Astrocyte (in vitro differentiated cells and primary cell): Measurements from ENCODE around the gene SUPT3H.

Experiments used
- EZH2 ChIP-seq: IDR thresholded peaks from 2 replicates; pipeline ENCODE4 v1.6.1; 2012; ENCODE audit warnings: mild to moderate bottlenecking, low read length, inconsistent platforms; ENCODE audit not compliant: insufficient read depth
- TF ChIP-seq, protein P1 (sequence below): IDR thresholded peaks from 2 replicates; pipeline ENCODE4 v1.5.1; 2011; ENCODE audit warnings: low read depth, mild to moderate bottlenecking, inconsistent platforms, low read length, moderate library complexity; ENCODE audit not compliant: insufficient read depth

DNA sequence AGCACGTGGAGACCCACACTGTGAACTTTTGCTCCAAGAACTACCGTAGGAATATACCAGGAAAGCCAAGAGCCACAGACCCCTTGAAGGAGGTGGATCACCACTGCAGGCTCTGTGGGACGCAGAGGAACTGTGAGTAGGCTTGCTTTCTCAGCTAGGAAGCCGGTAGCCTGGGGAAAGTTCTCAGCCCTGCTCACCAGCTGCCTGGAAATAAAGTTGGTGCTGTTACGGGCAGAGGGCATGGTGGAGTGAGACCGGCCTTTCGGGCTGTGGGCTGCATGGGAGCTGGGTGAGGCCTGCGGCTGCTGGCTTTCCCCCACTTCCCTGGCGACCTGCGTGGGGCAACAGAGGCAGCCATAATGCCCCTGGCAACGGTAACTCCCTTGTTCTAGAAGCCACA is 422.6 kb downstream of the SUPT3H start:
- TF ChIP-seq, protein P1, sequence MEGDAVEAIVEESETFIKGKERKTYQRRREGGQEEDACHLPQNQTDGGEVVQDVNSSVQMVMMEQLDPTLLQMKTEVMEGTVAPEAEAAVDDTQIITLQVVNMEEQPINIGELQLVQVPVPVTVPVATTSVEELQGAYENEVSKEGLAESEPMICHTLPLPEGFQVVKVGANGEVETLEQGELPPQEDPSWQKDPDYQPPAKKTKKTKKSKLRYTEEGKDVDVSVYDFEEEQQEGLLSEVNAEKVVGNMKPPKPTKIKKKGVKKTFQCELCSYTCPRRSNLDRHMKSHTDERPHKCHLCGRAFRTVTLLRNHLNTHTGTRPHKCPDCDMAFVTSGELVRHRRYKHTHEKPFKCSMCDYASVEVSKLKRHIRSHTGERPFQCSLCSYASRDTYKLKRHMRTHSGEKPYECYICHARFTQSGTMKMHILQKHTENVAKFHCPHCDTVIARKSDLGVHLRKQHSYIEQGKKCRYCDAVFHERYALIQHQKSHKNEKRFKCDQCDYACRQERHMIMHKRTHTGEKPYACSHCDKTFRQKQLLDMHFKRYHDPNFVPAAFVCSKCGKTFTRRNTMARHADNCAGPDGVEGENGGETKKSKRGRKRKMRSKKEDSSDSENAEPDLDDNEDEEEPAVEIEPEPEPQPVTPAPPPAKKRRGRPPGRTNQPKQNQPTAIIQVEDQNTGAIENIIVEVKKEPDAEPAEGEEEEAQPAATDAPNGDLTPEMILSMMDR: no peak
- no peak for TF ChIP-seq EZH2
